Ascending aorta (tissue), 2 donors: Measurements from ENCODE around the gene FUT7. TPM values are rescaled to one million over a fixed set of nuclear protein-coding genes. Genes with fewer than 3 reads are reported as not detected.

Experiments used
- DNase-seq, 2 donors: peaks; one replicate each; pipeline ENCODE4 v3.0.0-alpha.2; 2019; ENCODE audit warnings: low spot score in 2 of 2
- H3K27ac ChIP-seq, 2 donors: fragments of 200-600 bp; sonication (generic); one replicate each; pipeline ENCODE4 v1.5.1; 2016 to 2017; ENCODE audit warnings: mild to moderate bottlenecking in 1 of 2
- H3K27me3 ChIP-seq: fragments of 200-600 bp; sonication (generic); one replicate; pipeline ENCODE4 v1.5.1; 2017
- H3K36me3 ChIP-seq, 2 donors: fragments of 200-600 bp; sonication (generic); one replicate each; pipeline ENCODE4 v1.5.1; 2016
- H3K4me1 ChIP-seq, 2 donors: fragments of 200-600 bp; sonication (generic); one replicate each; pipeline ENCODE4 v1.5.1; 2016 to 2017; ENCODE audit warnings: mild to moderate bottlenecking in 1 of 2
- H3K4me3 ChIP-seq, 2 donors: fragments of 200-600 bp; sonication (generic); one replicate each; pipeline ENCODE4 v1.5.1; 2016 to 2017; ENCODE audit warnings: mild to moderate bottlenecking in 1 of 2
- H3K9me3 ChIP-seq, 2 donors: fragments of 200-600 bp; sonication (generic); one replicate each; pipeline ENCODE4 v1.5.1; 2016
- CTCF ChIP-seq, 3 experiments: fragments of 200-600 bp in 2 of 3; fragments of 450-650 bp in 1 of 3; sonication (generic) in 2 of 3; IDR thresholded peaks; one replicate each; pipeline ENCODE4 v1.5.1; 2016 to 2019; ENCODE audit warnings: antibody characterized with exemption in 3 of 3, mild to moderate bottlenecking in 1 of 3, moderate library complexity in 1 of 3
- intact Hi-C: fragments of 100-400 bp; cut with DNase I; formaldehyde crosslinking; loops from one replicate; pipeline ENCODE4 v1.15.1; 2023
- total RNA-seq: library from RNA; depleted of rRNA; stranded (reverse); fragments of >200 nt; gene quantifications from one replicate; pipeline ENCODE4 v1.1.0, GENCODE V29; 2016

FUT7 gene
- total RNA-seq, 1 donor from 2014 or later, result not detected

- Histone ChIP-seq H3K27me3 (no peaks in the 10 kb centered on the region), H3K4me3 (no peak overlapping the region), H3K9me3 (no peaks in the 10 kb centered on the region), H3K4me1 (peaks cover 3 to 5% of the 10 kb centered on the region in 2 donors), H3K36me3 (peaks cover 15 to 23% of the 10 kb centered on the region in 2 donors), H3K27ac (no peak overlapping the region)
- intact Hi-C loops, result no loop called here
- TF ChIP-seq CTCF (IDR thresholded peaks at IDR 0.05), result no peak
- no peak for DNase-seq
These were observed 9.8 kb downstream of the FUT7 start for GRCh38 chr9:137021979-137022661.

GRCh38 chr9:137021568-137021978 is 10.3 kb downstream of the FUT7 start:
- Histone ChIP-seq H3K4me1 (no peaks in the 10 kb centered on the region), H3K27ac (no peak overlapping the region), H3K9me3 (no peaks in the 10 kb centered on the region), H3K27me3 (no peaks in the 10 kb centered on the region), H3K36me3 (peaks cover 19 to 28% of the 10 kb centered on the region in 2 donors), H3K4me3 (no peak overlapping the region)
- intact Hi-C loops, result no loop called here
- DNase-seq, result no peak
- TF ChIP-seq CTCF (IDR thresholded peaks at IDR 0.05), result no peak

GRCh38 chr9:137020771-137021567 is 10.9 kb downstream of the FUT7 start:
- H3K27ac ChIP-seq, result no peak overlapping the region
- H3K4me1 ChIP-seq, result no peaks in the 10 kb centered on the region
- DNase-seq, result no peak
- no peaks in the 10 kb centered on the region for H3K27me3 ChIP-seq
- H3K9me3 ChIP-seq, result no peaks in the 10 kb centered on the region
- H3K36me3 ChIP-seq, result peaks cover 20 to 34% of the 10 kb centered on the region in 2 donors
- intact Hi-C loops, result no loop called here
- no peak for TF ChIP-seq CTCF (IDR thresholded peaks at IDR 0.05)
- no peak overlapping the region for H3K4me3 ChIP-seq

GRCh38 chr9:137019891-137020683 is 11.8 kb downstream of the FUT7 start:
- Histone ChIP-seq H3K27ac (no peak overlapping the region), H3K4me1 (no peaks in the 10 kb centered on the region), H3K27me3 (no peaks in the 10 kb centered on the region), H3K9me3 (no peaks in the 10 kb centered on the region), H3K36me3 (peaks cover 29 to 43% of the 10 kb centered on the region in 2 donors), H3K4me3 (no peak overlapping the region)
- no peak for TF ChIP-seq CTCF (IDR thresholded peaks at IDR 0.05)
- intact Hi-C loops, result no loop called here
- no peak for DNase-seq

- TF ChIP-seq CTCF (IDR thresholded peaks at IDR 0.05), result no peak
- Histone ChIP-seq H3K4me3 (no peak overlapping the region), H3K36me3 (peaks cover 38 to 55% of the 10 kb centered on the region in 2 donors), H3K9me3 (no peaks in the 10 kb centered on the region), H3K27me3 (no peaks in the 10 kb centered on the region), H3K27ac (no peak overlapping the region), H3K4me1 (no peaks in the 10 kb centered on the region)
- DNase-seq, result no peak
- intact Hi-C loops, result no loop called here
These were observed 12.9 kb downstream of the FUT7 start for GRCh38 chr9:137018761-137019559.
